Psoas muscle (tissue), 8 donors: ENCODE data around the gene RBMS3. TPM values are rescaled to one million over a fixed set of nuclear protein-coding genes. Genes with fewer than 3 reads are reported as not detected.

Experiments used
- ATAC-seq, 4 donors: fragments of 200-7000 bp; cut with Tn5 transposase; one replicate each; pipeline ENCODE4 v1.9.1; 2020; ENCODE audit warnings: moderate library complexity in 3 of 4, mild to moderate bottlenecking in 2 of 4
- DNase-seq, 2 donors: peaks; one replicate each; pipeline ENCODE4 v3.0.0-alpha.2; 2020
- H3K27ac ChIP-seq: fragments of 200-600 bp; one replicate; pipeline ENCODE4 v1.8.0; 2022
- H3K27me3 ChIP-seq, 3 donors: fragments of 200-600 bp in 1 of 3; one replicate each; pipeline versions ENCODE4 v1.6.1 to v1.8.0; 2013 to 2022; ENCODE audit warnings: low read length in 2 of 3, mild to moderate bottlenecking in 2 of 3, moderate library complexity in 1 of 3; ENCODE audit not compliant: insufficient read depth in 3 of 3
- H3K36me3 ChIP-seq, 2 donors: fragments of 200-600 bp in 1 of 2; one replicate each; pipeline versions ENCODE4 v1.6.1 to v1.8.0; 2013 to 2022; ENCODE audit warnings: low read depth in 1 of 2, mild to moderate bottlenecking in 1 of 2, moderate library complexity in 1 of 2; ENCODE audit not compliant: insufficient read depth in 1 of 2
- H3K4me1 ChIP-seq: fragments of 200-600 bp; one replicate; pipeline ENCODE4 v1.8.0; 2022
- H3K4me3 ChIP-seq: fragments of 200-600 bp; one replicate; pipeline ENCODE4 v1.8.0; 2022; ENCODE audit warnings: mild to moderate bottlenecking
- H3K9me3 ChIP-seq: fragments of 200-600 bp; one replicate; pipeline ENCODE4 v1.8.0; 2022
- WGBS, 3 donors: extraction: QIAGEN DNeasy Blood & Tissue Kit; methylation state at CpG; one replicate each; pipeline versions ENCODE4 v1.1.6 to v1.1.7; 2013; 5-methylcytosine and 5-hydroxymethylcytosine counted together
- intact Hi-C, 2 donors: fragments of 100-400 bp; cut with DNase I; formaldehyde crosslinking; loops; one replicate each; pipeline versions ENCODE4 v1.11.0 to v1.14.2; 2022
- polyA plus RNA-seq, 3 donors: library from polyadenylated mRNA; stranded (reverse); fragments of 200-250 nt; gene quantifications; one replicate each; pipeline ENCODE4 v1.2.3, GENCODE V29; 2013
- total RNA-seq, 4 donors: library from RNA; stranded (reverse); fragmentation: NEBNext Ultra II Directional in 2 of 4; extraction: Animal tissue kit (Norgen Biotek cat#: 25700) in 2 of 4; gene quantifications; one replicate each; pipeline versions ENCODE4 v1.2.1 to v1.2.4, GENCODE V29; 2021 to 2023
- TF ChIP-seq, protein P1 (sequence below): fragments of 200-600 bp; IDR thresholded peaks from one replicate; pipeline ENCODE4 v1.8.0; 2022; ENCODE audit warnings: antibody characterized with exemption
- donor health status: healthy with polysubstance abuse.
- donor health status: DM: no; HTN: no; CAD: no; lungs with moderate emphysema.
- donor health status: Bipolar disorder and iron deficiency.
- donor health status: healthy.
- donor health status: DM: yes; HTN: yes; CAD: no.
- donor health status: DM: no; HTN: no; CAD: no.
- donor health status: DM: no; HTN: no; CAD: no.
- donor health status: DM: yes; HTN: yes; CAD: no.

Gene RBMS3
- total and polyA plus RNA-seq, 7 donors: 3.8 to 34.5 (median 23.5) TPM

DNA sequence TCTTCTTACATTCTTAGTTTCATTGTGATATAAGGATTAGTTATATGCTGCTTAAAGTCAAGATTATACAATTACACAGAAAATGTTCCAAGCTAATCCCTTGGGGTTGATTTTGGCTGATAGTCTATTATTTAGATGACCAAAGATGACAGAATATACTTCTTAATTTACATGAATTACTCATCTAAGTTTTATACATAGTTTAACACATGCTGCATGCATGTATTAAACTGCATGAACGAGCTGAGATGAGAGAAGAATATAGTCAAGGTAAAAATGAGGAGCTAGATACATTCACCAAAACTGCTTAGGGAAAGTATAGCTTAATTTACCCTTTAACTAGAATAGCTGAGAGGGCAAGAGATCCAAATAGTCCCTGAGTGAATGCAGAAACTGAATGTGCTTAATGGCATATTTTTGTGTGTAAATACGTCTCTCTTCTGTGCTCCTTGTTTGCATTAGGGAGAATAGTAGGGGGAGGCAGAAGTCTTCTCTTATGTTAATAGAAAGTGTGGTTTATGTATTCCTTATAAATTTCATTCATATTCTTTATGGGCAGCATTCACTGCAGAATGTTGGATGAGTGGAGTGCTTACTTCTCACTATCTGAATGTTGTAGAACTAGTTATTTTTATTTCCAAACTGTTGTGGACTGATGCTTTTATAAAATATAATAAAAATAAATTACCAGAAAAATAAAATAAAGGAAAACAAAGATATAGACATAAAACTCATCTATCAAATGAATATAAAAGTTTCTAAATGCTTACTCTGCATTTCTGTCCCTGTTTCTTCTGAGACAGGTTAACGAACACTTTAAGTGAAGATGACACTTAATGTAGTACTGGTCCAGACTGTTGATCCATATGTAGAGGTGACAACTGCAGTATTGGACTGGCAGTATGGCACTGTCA lies 327.8 kb downstream of the RBMS3 start:
- Histone ChIP-seq H3K36me3 (no peaks in the 10 kb centered on the region), H3K27me3 (no peaks in the 10 kb centered on the region), H3K4me1 (peaks cover 13% of the 10 kb centered on the region), H3K9me3 (no peaks in the 10 kb centered on the region), H3K27ac (no peak overlapping the region), H3K4me3 (no peak overlapping the region)
- intact Hi-C loops: no loop called here
- ATAC-seq (no peak), DNase-seq (no peak)
- TF ChIP-seq, protein P1, sequence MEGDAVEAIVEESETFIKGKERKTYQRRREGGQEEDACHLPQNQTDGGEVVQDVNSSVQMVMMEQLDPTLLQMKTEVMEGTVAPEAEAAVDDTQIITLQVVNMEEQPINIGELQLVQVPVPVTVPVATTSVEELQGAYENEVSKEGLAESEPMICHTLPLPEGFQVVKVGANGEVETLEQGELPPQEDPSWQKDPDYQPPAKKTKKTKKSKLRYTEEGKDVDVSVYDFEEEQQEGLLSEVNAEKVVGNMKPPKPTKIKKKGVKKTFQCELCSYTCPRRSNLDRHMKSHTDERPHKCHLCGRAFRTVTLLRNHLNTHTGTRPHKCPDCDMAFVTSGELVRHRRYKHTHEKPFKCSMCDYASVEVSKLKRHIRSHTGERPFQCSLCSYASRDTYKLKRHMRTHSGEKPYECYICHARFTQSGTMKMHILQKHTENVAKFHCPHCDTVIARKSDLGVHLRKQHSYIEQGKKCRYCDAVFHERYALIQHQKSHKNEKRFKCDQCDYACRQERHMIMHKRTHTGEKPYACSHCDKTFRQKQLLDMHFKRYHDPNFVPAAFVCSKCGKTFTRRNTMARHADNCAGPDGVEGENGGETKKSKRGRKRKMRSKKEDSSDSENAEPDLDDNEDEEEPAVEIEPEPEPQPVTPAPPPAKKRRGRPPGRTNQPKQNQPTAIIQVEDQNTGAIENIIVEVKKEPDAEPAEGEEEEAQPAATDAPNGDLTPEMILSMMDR: no peak
- 92 to 94% (median 93%) methylated on average over 3 of the region's 3 CpGs for WGBS, 3 donors

DNA sequence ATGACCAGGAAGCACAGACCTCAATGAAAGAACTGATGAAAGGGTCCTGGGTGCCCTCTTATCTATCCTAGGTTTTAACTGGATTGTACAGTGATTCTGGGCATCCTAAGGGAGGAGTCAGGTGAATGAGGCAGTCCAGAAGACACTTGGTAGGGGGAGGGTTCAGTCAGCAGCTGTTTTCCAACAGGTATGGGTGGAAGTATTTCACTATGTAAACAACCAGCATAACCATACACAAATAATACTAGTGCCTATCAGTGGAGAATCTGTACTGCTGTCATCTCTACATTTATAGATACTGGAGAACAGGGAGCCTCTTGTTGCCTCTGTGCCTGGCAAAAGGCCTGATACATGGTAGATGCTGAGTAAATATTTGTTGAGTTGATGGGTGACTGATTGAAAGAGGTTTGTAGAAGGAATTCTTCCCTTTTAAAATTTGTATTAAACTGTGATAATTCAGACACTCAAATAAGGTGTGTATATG lies 328.5 kb downstream of the RBMS3 start:
- no peak overlapping the region for H3K27ac ChIP-seq
- TF ChIP-seq, protein P1: no peak
- ATAC-seq (peak in 1 of 4 donors; percentile 52), DNase-seq (no peak)
- intact Hi-C loops: no loop called here
- peaks cover 13% of the 10 kb centered on the region for H3K4me1 ChIP-seq
- H3K27me3 ChIP-seq: no peaks in the 10 kb centered on the region
- H3K4me3 ChIP-seq: no peak overlapping the region
- no peaks in the 10 kb centered on the region for H3K9me3 ChIP-seq
- H3K36me3 ChIP-seq: no peaks in the 10 kb centered on the region

DNA sequence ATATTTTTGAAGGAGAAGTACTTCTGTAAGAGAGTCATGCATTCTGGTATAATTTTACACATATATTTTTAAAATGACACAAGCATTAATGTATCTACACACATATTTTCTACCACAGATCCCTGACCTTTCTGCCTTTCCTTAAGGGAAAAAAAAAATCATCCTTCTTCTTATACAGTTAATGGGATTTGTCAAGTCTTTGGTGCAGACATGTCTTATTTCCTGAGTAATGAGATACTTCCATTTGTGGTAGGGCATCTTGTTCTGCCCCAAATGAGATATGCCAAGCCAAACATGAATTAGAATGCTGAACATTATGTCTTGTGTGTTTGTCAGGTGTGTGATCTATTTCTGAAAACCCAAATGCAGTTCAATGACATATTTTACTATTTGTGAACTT lies 329.9 kb downstream of the RBMS3 start:
- H3K36me3 ChIP-seq: no peaks in the 10 kb centered on the region
- TF ChIP-seq, protein P1: no peak
- H3K27ac ChIP-seq: no peak overlapping the region
- H3K4me3 ChIP-seq: no peak overlapping the region
- H3K9me3 ChIP-seq: no peaks in the 10 kb centered on the region
- no peak for ATAC-seq
- H3K27me3 ChIP-seq: no peaks in the 10 kb centered on the region
- peaks cover 10% of the 10 kb centered on the region for H3K4me1 ChIP-seq
- intact Hi-C loops: no loop called here
- no peak for DNase-seq

DNA sequence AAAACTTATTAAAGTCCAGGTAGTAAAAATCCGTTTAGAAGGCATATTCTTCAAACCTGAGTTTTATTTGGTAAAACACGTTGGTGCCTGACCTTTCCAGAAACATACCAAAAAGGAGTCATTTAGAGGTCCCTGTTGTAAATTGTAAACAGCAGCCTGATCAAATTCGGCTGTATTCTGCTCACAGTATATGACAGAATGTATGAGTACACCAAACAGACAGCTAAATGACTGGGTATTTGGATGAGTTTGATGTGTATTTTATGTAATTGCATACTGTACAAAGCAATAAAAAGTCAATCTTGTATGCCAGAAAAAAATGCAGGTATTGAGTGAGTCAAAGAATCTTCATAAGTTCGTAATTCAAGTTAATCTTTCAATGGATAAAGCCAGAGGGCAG lies 330.4 kb downstream of the RBMS3 start:
- no peaks in the 10 kb centered on the region for H3K9me3 ChIP-seq
- no peak overlapping the region for H3K4me3 ChIP-seq
- H3K27ac ChIP-seq: no peak overlapping the region
- no peaks in the 10 kb centered on the region for H3K27me3 ChIP-seq
- H3K4me1 ChIP-seq: peaks cover 5% of the 10 kb centered on the region
- H3K36me3 ChIP-seq: no peaks in the 10 kb centered on the region
- TF ChIP-seq, protein P1: no peak
- intact Hi-C loops: no loop called here
- 81 to 89% (median 84%) methylated on average over 4 of the region's 4 CpGs for WGBS, 3 donors
- no peak for DNase-seq
- no peak for ATAC-seq
